Osteoblast (primary cell): ENCODE measurements around the gene AHR. TPM values are rescaled to one million over a fixed set of nuclear protein-coding genes. Genes with fewer than 3 reads are reported as not detected.

Experiments used
- DNase-seq: peaks from one replicate; pipeline ENCODE4 v3.0.0; 2011; ENCODE audit warnings: low spot score, mixed read lengths; ENCODE audit not compliant: insufficient read length; ENCODE audit errors: missing footprints
- H2AFZ ChIP-seq: 2 replicates; pipeline ENCODE4 v1.6.0; 2011; ENCODE audit warnings: mild to moderate bottlenecking, low read length
- H3K27ac ChIP-seq: 2 replicates; pipeline ENCODE4 v1.5.1; 2011; ENCODE audit warnings: mild to moderate bottlenecking, low read depth, low read length, moderate library complexity
- H3K27me3 ChIP-seq: 2 replicates; pipeline ENCODE4 v1.6.0; 2012; ENCODE audit warnings: mild to moderate bottlenecking, control low read depth, inconsistent platforms, low read length, moderate library complexity; ENCODE audit not compliant: insufficient read depth
- H3K36me3 ChIP-seq: 2 replicates; pipeline ENCODE4 v1.5.1; 2011; ENCODE audit warnings: mild to moderate bottlenecking, low read length, control low read depth, moderate library complexity; ENCODE audit not compliant: insufficient read depth
- H3K4me1 ChIP-seq: 2 replicates; pipeline ENCODE4 v1.5.1; 2011; ENCODE audit warnings: mild to moderate bottlenecking, low read length, control low read depth, moderate library complexity; ENCODE audit not compliant: insufficient read depth
- H3K4me2 ChIP-seq: 2 replicates; pipeline ENCODE4 v1.6.0; 2011; ENCODE audit warnings: mild to moderate bottlenecking, low read length; ENCODE audit not compliant: insufficient read depth
- H3K4me3 ChIP-seq: fragments of 200-600 bp; sonication (generic); 3 replicates; pipeline ENCODE4 v1.5.1; 2012; ENCODE audit warnings: mild to moderate bottlenecking, low read length, inconsistent platforms; ENCODE audit not compliant: insufficient read depth
- H3K79me2 ChIP-seq: 2 replicates; pipeline ENCODE4 v1.6.0; 2012; ENCODE audit warnings: mild to moderate bottlenecking, low read length, control low read depth, inconsistent platforms; ENCODE audit not compliant: insufficient read depth
- H3K9me3 ChIP-seq: 2 replicates; pipeline ENCODE4 v1.5.1; 2011; ENCODE audit warnings: low read depth, low read length, control low read depth
- H4K20me1 ChIP-seq: 2 replicates; pipeline ENCODE4 v1.6.0; 2012; ENCODE audit warnings: mild to moderate bottlenecking, low read length, control low read depth; ENCODE audit not compliant: insufficient read depth
- CTCF ChIP-seq: IDR thresholded peaks from 2 replicates; pipeline ENCODE4 v1.5.1; 2011; ENCODE audit warnings: mild to moderate bottlenecking, low read depth, low read length, moderate library complexity; ENCODE audit errors: extremely low read depth
- total RNA-seq: library from RNA; depleted of rRNA; stranded (reverse); fragments of >200 nt; gene quantifications from 2 replicates; pipeline ENCODE4 v1.2.3, GENCODE V29; 2012

AHR gene
- total RNA-seq, 1 donor = 313 TPM

GRCh38 chr7:17300012-17300411, 1.6 kb downstream of the AHR start:
- H3K9me3 ChIP-seq = no peaks in the 10 kb centered on the region
- peak overlapping the region; percentile 78 for H3K4me2 ChIP-seq
- no peak for DNase-seq
- peaks cover 32% of the 10 kb centered on the region for H3K4me1 ChIP-seq
- TF ChIP-seq CTCF = no peak
- H4K20me1 ChIP-seq = peaks cover 26% of the 10 kb centered on the region
- H2AFZ ChIP-seq = peak overlapping the region; percentile 22
- peak overlapping the region; percentile 89 for H3K27ac ChIP-seq
- peaks cover 68% of the 10 kb centered on the region for H3K79me2 ChIP-seq
- no peaks in the 10 kb centered on the region for H3K27me3 ChIP-seq
- no peaks in the 10 kb centered on the region for H3K36me3 ChIP-seq
- peak overlapping the region; percentile 91 for H3K4me3 ChIP-seq

- no peak for TF ChIP-seq CTCF
- H3K4me2 ChIP-seq = peak overlapping the region; percentile 78
- no peaks in the 10 kb centered on the region for H3K36me3 ChIP-seq
- no peak overlapping the region for H2AFZ ChIP-seq
- no peaks in the 10 kb centered on the region for H3K27me3 ChIP-seq
- H3K9me3 ChIP-seq = no peaks in the 10 kb centered on the region
- peaks cover 72% of the 10 kb centered on the region for H3K79me2 ChIP-seq
- H3K4me1 ChIP-seq = peaks cover 36% of the 10 kb centered on the region
- peak overlapping the region; percentile 91 for H3K4me3 ChIP-seq
- peaks cover 29% of the 10 kb centered on the region for H4K20me1 ChIP-seq
- H3K27ac ChIP-seq = peak overlapping the region; percentile 89
- DNase-seq = no peak
Observed at GRCh38 chr7:17300437-17300836, 2.0 kb downstream of the AHR start.

GRCh38 chr7:17301471-17302456, 3.3 kb downstream of the AHR start:
- no peaks in the 10 kb centered on the region for H3K36me3 ChIP-seq
- DNase-seq = peak; percentile 39
- peak; percentile 61 for TF ChIP-seq CTCF
- H3K4me2 ChIP-seq = peak overlapping the region; percentile 78
- peak overlapping the region; percentile 91 for H3K4me3 ChIP-seq
- no peaks in the 10 kb centered on the region for H3K9me3 ChIP-seq
- no peak overlapping the region for H2AFZ ChIP-seq
- peaks cover 38% of the 10 kb centered on the region for H4K20me1 ChIP-seq
- H3K79me2 ChIP-seq = peaks cover 85% of the 10 kb centered on the region
- peaks cover 49% of the 10 kb centered on the region for H3K4me1 ChIP-seq
- H3K27me3 ChIP-seq = no peaks in the 10 kb centered on the region
- H3K27ac ChIP-seq = peak overlapping the region; percentile 57

- H3K9me3 ChIP-seq = no peaks in the 10 kb centered on the region
- peaks cover 58% of the 10 kb centered on the region for H3K4me1 ChIP-seq
- H3K4me3 ChIP-seq = peak overlapping the region; percentile 57
- H3K4me2 ChIP-seq = peak overlapping the region; percentile 78
- no peak overlapping the region for H2AFZ ChIP-seq
- no peak for DNase-seq
- H3K27me3 ChIP-seq = no peaks in the 10 kb centered on the region
- peaks cover 41% of the 10 kb centered on the region for H4K20me1 ChIP-seq
- H3K79me2 ChIP-seq = peaks cover 94% of the 10 kb centered on the region
- no peaks in the 10 kb centered on the region for H3K36me3 ChIP-seq
- TF ChIP-seq CTCF = peak; percentile 39
- peak overlapping the region; percentile 57 for H3K27ac ChIP-seq
Observed at GRCh38 chr7:17302575-17303142, 4.2 kb downstream of the AHR start.
